Activated CD8-positive, alpha-beta memory T cell treated with anti-CD3 and anti-CD28 coated beads, Interleukin-2, amount 10 ng/mL, durations not matched to agents 7 days and 5 days (primary cell): ENCODE data around the gene THBS1. TPM values are rescaled to one million over a fixed set of nuclear protein-coding genes. Genes with fewer than 3 reads are reported as not detected.

Source experiments
- ATAC-seq: fragments of 150-1000 bp; cut with Tn5 transposase; one replicate; pipeline ENCODE4 v1.10.0; 2021; ENCODE audit warnings: moderate library complexity
- CTCF ChIA-PET: fragments of 350-600 bp; sonication (Branson Sonifier 250); formaldehyde crosslinking; loops from one replicate; lab custom pipeline; 2021; ENCODE audit warnings: antibody characterized with exemption; lab: Charles Lee
- DNase-seq: peaks from one replicate; pipeline ENCODE4 v3.0.0-alpha.2; 2020
- H3K27ac Mint-ChIP-seq: one replicate; pipeline ENCODE4 v1.8.0; 2021; ENCODE audit warnings: mild to moderate bottlenecking, mixed read lengths
- H3K27me3 Mint-ChIP-seq: one replicate; pipeline ENCODE4 v1.8.0; 2021; ENCODE audit warnings: mixed read lengths
- H3K36me3 Mint-ChIP-seq: one replicate; pipeline ENCODE4 v1.8.0; 2021; ENCODE audit warnings: mild to moderate bottlenecking, mixed read lengths
- H3K4me1 Mint-ChIP-seq: one replicate; pipeline ENCODE4 v1.8.0; 2021; ENCODE audit warnings: mixed read lengths
- H3K4me3 Mint-ChIP-seq: one replicate; pipeline ENCODE4 v1.8.0; 2021; ENCODE audit warnings: mild to moderate bottlenecking, moderate library complexity, mixed read lengths
- H3K9me3 Mint-ChIP-seq: one replicate; pipeline ENCODE4 v1.8.0; 2022; ENCODE audit warnings: low read depth, mixed read lengths
- total RNA-seq, 2 experiments: library from RNA; stranded (reverse); gene quantifications; one replicate each; pipeline ENCODE4 v1.2.3, GENCODE V29; 2021

Gene THBS1
- total RNA-seq, 2 experiments from 2014 or later: 0.91 to 1.4 TPM

- no peaks in the 10 kb centered on the region for H3K36me3 Mint-ChIP-seq
- DNase-seq: no peak
- no peak overlapping the region for H3K27ac Mint-ChIP-seq
- ATAC-seq: no peak
- H3K4me1 Mint-ChIP-seq: peaks cover 9% of the 10 kb centered on the region
- CTCF ChIA-PET: interaction anchor here (0.6 to 2.1 kb wide), 3 partner anchors 38 to 169 kb away, joined by 3 to 14 read pairs (median 6); no protein-coding TSS in a partner anchor
- H3K27me3 Mint-ChIP-seq: peaks cover 8% of the 10 kb centered on the region
- no peaks in the 10 kb centered on the region for H3K9me3 Mint-ChIP-seq
- H3K4me3 Mint-ChIP-seq: no peak overlapping the region
These were observed 6.3 kb downstream of the THBS1 start for GRCh38 chr15:39587096-39587721.

DNA sequence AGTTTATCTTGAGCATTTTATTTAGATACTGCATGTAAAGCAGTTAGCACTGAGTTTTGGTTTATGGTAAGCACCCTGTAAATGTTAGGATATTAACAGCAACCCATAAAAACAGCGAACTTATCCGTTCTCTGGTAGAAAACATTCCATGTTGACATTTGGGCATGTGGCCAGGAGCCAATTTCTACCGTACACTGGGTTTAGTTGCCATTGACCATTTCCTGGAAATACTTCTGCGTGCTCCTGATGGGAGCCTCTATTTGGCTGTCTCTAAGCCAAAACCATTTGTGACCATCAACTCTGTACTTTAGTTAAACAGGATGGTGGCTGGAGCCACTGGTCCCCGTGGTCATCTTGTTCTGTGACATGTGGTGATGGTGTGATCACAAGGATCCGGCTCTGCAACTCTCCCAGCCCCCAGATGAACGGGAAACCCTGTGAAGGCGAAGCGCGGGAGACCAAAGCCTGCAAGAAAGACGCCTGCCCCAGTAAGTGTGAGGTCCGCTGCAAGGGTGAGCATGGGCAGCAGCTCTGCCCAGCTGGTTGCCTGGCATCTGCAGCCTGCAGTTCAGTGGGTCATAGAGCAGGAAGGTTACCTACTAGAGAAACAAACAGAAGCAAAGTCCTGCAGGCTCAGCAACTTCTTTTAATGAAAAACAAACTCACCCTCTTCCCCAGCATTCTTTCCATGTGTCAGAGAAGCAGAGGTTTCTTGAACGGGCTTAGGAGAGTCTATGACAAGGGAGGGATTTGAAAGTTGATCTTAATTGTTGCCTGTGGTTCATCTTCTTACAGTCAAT, 7.1 kb downstream of the THBS1 start:
- Mint-ChIP-seq H3K27me3 (peaks cover 5% of the 10 kb centered on the region), H3K27ac (no peak overlapping the region), H3K4me1 (peaks cover 9% of the 10 kb centered on the region), H3K4me3 (no peak overlapping the region), H3K9me3 (no peaks in the 10 kb centered on the region), H3K36me3 (no peaks in the 10 kb centered on the region)
- no peak for ATAC-seq
- CTCF ChIA-PET: interaction anchor here (1.5 kb wide), 1 partner anchor 37 kb away, joined by 6 read pairs; no protein-coding TSS in a partner anchor
- no peak for DNase-seq

GRCh38 chr15:39588531-39589192, 7.8 kb downstream of the THBS1 start:
- Mint-ChIP-seq H3K9me3 (no peaks in the 10 kb centered on the region), H3K27me3 (peaks cover 3% of the 10 kb centered on the region), H3K27ac (no peak overlapping the region), H3K36me3 (no peaks in the 10 kb centered on the region), H3K4me3 (no peak overlapping the region), H3K4me1 (peaks cover 9% of the 10 kb centered on the region)
- CTCF ChIA-PET: no interaction called here
- DNase-seq (no peak), ATAC-seq (no peak)

DNA sequence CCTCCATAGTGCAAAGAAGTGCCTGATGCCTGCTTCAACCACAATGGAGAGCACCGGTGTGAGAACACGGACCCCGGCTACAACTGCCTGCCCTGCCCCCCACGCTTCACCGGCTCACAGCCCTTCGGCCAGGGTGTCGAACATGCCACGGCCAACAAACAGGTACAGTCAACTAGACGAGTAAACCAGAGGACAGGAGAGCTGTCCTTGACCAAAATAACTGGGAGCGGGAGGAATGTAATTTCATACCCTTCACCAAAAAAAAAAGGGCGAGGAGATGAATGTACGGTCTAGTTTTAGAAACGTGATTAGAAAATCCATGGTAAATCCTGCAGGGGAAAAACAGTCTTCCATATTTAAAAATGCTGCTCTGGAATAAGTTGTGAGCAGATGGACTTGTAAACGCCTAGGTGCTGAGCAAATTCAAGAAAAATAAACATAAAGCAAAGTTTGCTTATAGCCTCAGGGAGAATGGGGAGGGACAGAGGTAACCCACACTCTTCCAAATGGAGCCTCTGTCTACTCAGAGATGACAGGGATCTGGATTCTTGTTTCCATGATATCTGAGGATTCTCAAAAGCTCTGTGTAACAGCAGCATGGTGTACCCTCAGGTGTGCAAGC, 8.4 kb downstream of the THBS1 start:
- H3K4me1 Mint-ChIP-seq: peaks cover 15% of the 10 kb centered on the region
- ATAC-seq (no peak), DNase-seq (no peak)
- no peak overlapping the region for H3K27ac Mint-ChIP-seq
- H3K9me3 Mint-ChIP-seq: no peaks in the 10 kb centered on the region
- H3K27me3 Mint-ChIP-seq: peaks cover 3% of the 10 kb centered on the region
- H3K36me3 Mint-ChIP-seq: no peaks in the 10 kb centered on the region
- H3K4me3 Mint-ChIP-seq: no peak overlapping the region
- CTCF ChIA-PET: interaction anchor here (1.0 kb wide), 1 partner anchor 168 kb away, joined by 4 read pairs; no protein-coding TSS in a partner anchor

- Mint-ChIP-seq H3K4me3 (no peak overlapping the region), H3K36me3 (no peaks in the 10 kb centered on the region), H3K9me3 (no peaks in the 10 kb centered on the region), H3K4me1 (peaks cover 15% of the 10 kb centered on the region), H3K27me3 (peaks cover 3% of the 10 kb centered on the region), H3K27ac (no peak overlapping the region)
- CTCF ChIA-PET: interaction anchor here (1.0 to 1.2 kb wide), 2 partner anchors 15 to 167 kb away, joined by 4 read pairs; no protein-coding TSS in a partner anchor
- ATAC-seq (no peak), DNase-seq (no peak)
These were observed 9.2 kb downstream of the THBS1 start for GRCh38 chr15:39589815-39590644.

- H3K4me3 Mint-ChIP-seq: no peak overlapping the region
- no peaks in the 10 kb centered on the region for H3K36me3 Mint-ChIP-seq
- H3K4me1 Mint-ChIP-seq: peaks cover 8% of the 10 kb centered on the region
- peaks cover 7% of the 10 kb centered on the region for H3K27me3 Mint-ChIP-seq
- no peak for DNase-seq
- H3K9me3 Mint-ChIP-seq: no peaks in the 10 kb centered on the region
- CTCF ChIA-PET: interaction anchor here (1.2 to 1.6 kb wide), 5 partner anchors 11 to 183 kb away, joined by 3 to 12 read pairs (median 4); no protein-coding TSS in a partner anchor
- H3K27ac Mint-ChIP-seq: no peak overlapping the region
- no peak for ATAC-seq
These were observed 10.4 kb downstream of the THBS1 start for GRCh38 chr15:39591141-39591895.

GRCh38 chr15:39591896-39592315, 11.0 kb downstream of the THBS1 start:
- H3K27ac Mint-ChIP-seq: no peak overlapping the region
- CTCF ChIA-PET: interaction anchor here (1.2 to 1.6 kb wide), 4 partner anchors 12 to 183 kb away, joined by 3 to 12 read pairs (median 4); no protein-coding TSS in a partner anchor
- H3K36me3 Mint-ChIP-seq: no peaks in the 10 kb centered on the region
- no peak overlapping the region for H3K4me3 Mint-ChIP-seq
- H3K27me3 Mint-ChIP-seq: peaks cover 7% of the 10 kb centered on the region
- H3K4me1 Mint-ChIP-seq: peaks cover 8% of the 10 kb centered on the region
- H3K9me3 Mint-ChIP-seq: no peaks in the 10 kb centered on the region
- ATAC-seq: no peak
- no peak for DNase-seq

DNA sequence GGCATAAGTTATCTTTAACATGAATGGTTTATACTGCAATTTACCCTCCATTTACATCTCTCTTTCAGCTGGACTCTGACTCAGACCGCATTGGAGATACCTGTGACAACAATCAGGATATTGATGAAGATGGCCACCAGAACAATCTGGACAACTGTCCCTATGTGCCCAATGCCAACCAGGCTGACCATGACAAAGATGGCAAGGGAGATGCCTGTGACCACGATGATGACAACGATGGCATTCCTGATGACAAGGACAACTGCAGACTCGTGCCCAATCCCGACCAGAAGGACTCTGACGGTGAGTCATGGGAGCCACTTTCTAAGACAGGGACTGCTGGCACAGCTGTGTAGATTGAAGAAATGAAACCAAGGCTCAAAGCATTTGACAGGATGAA, 11.6 kb downstream of the THBS1 start:
- Mint-ChIP-seq H3K27me3 (peaks cover 7% of the 10 kb centered on the region), H3K9me3 (no peaks in the 10 kb centered on the region), H3K36me3 (no peaks in the 10 kb centered on the region), H3K4me1 (peaks cover 8% of the 10 kb centered on the region), H3K4me3 (no peak overlapping the region), H3K27ac (no peak overlapping the region)
- no peak for DNase-seq
- no peak for ATAC-seq
- CTCF ChIA-PET: interaction anchor here (0.8 to 1.2 kb wide), 2 partner anchors 12 to 164 kb away, joined by 3 read pairs; no protein-coding TSS in a partner anchor

DNA sequence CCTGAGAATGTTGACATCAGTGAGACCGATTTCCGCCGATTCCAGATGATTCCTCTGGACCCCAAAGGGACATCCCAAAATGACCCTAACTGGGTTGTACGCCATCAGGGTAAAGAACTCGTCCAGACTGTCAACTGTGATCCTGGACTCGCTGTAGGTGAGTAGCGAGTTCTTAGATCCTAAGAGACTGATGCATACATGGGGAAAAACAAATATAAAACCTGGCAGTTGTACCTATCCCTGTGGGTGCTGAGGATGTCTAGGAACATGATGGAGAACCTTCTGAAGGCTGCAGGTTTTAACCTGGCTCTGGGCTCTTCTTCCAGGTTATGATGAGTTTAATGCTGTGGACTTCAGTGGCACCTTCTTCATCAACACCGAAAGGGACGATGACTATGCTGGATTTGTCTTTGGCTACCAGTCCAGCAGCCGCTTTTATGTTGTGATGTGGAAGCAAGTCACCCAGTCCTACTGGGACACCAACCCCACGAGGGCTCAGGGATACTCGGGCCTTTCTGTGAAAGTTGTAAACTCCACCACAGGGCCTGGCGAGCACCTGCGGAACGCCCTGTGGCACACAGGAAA, 12.3 kb downstream of the THBS1 start:
- no peak for ATAC-seq
- Mint-ChIP-seq H3K27ac (no peak overlapping the region), H3K4me3 (no peak overlapping the region), H3K36me3 (no peaks in the 10 kb centered on the region), H3K27me3 (peaks cover 7% of the 10 kb centered on the region), H3K4me1 (peaks cover 8% of the 10 kb centered on the region), H3K9me3 (no peaks in the 10 kb centered on the region)
- CTCF ChIA-PET: interaction anchor here (0.8 to 2.3 kb wide), 8 partner anchors 13 to 164 kb away, joined by 3 to 30 read pairs (median 6); partner anchors contain the start of gene THBS1
- DNase-seq: no peak

DNA sequence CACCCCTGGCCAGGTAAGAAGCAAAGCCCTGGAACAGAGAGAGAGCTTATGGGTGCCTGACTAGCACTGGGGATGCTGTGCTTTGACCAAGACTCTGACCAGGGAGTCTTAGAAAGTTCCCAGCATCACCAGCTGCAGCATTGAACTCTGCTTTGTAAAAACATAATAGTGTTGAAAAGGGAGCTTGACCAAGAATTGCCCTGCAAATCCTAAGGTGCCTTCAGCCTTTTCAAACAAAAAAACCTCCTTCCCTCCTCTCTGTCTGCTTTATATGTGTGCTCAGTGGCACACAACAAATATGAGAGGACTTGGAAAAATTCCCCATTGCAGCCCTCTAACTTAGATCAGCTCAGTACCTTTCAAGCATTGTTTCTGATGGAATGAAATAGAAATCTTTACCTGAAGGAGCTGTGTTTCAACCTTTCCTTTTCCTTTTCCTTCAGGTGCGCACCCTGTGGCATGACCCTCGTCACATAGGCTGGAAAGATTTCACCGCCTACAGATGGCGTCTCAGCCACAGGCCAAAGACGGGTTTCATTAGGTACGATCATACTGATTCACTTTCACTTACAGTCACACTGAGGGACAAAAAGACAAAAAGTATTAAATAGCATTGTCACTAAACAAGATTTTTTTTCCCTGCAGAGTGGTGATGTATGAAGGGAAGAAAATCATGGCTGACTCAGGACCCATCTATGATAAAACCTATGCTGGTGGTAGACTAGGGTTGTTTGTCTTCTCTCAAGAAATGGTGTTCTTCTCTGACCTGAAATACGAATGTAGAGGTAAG, 13.0 kb downstream of the THBS1 start:
- DNase-seq (peak; percentile 58), ATAC-seq (peak; percentile 60)
- H3K27me3 Mint-ChIP-seq: peaks cover 7% of the 10 kb centered on the region
- H3K36me3 Mint-ChIP-seq: no peaks in the 10 kb centered on the region
- H3K27ac Mint-ChIP-seq: no peak overlapping the region
- H3K4me1 Mint-ChIP-seq: peaks cover 8% of the 10 kb centered on the region
- CTCF ChIA-PET: interaction anchor here (0.8 to 2.3 kb wide), 7 partner anchors 14 to 164 kb away, joined by 3 to 30 read pairs (median 8); partner anchors contain the start of gene THBS1
- no peaks in the 10 kb centered on the region for H3K9me3 Mint-ChIP-seq
- no peak overlapping the region for H3K4me3 Mint-ChIP-seq
